G401 (cell line): Measurements from ENCODE around the gene ARID1B. TPM values are rescaled to one million over a fixed set of nuclear protein-coding genes. Genes with fewer than 3 reads are reported as not detected.
A peak's percentile ranks its signal among the peaks of the same experiment; 100 is the strongest.
"Not testable (repeated sequence)": the region's sequence is repeated elsewhere in the genome, so short reads cannot be mapped to it uniquely, and the experiment has no call there.

Source experiments
- DNase-seq: peaks from one replicate; pipeline ENCODE4 v3.0.0-alpha.2; 2015; ENCODE audit warnings: low spot score
- in situ Hi-C: cut with HindIII; loops from 2 replicates; pipeline ENCODE4 v1.10.0; 2016; ENCODE audit warnings: low sequenced_read_pairs, mixed read lengths
- total RNA-seq: library from RNA; depleted of rRNA; stranded (reverse); fragments of >200 nt; shearing (Covaris generic); gene quantifications from 2 replicates; pipeline ENCODE4 v1.2.3, GENCODE V29; 2014

Gene ARID1B
- total RNA-seq, 1 experiment from 2014 or later = 24.3 TPM

DNA sequence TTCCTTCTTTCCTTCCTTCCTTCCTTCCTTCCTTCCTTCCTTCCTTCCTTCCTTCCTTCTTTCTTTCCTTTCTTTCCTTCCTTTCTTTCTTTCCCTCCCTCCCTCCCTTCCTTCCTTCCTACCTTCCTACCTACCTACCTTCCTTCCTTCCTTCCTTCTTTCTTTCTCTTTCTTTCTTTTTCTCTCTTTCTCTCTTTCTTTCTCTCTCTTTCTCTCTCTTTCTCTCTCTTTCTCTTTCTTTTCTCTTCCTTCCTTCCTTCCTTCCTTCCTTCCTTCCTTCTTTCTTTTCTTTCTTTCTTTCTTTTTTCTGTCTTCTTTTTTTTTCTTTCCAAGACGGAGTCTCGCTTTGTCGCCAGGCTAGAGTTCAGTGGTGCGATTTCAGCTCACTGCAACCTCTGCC lies 262.5 kb downstream of the ARID1B start:
- DNase-seq, in situ Hi-C loops: not testable (repeated sequence)

DNA sequence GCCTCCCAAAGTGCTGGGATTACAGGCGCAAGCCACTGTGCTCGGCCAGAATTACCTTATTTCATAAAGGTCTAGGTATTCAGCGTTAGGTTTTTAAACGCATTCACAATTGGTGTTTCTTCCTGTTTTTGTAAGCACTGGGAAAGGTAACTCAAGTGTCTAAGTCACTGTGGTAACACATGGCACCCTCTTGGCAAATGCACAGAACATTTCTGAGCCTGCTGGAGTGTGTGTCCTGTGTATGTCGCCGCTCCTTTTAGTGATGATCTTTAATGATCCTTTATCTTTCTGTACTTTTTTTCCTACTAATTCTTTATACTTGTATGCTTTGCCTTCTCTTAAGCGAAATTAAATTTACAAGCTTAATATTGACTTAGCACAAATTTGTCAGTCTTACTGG lies 263.0 kb downstream of the ARID1B start:
- DNase-seq = peak; percentile 68
- in situ Hi-C loops = no loop called here

DNA sequence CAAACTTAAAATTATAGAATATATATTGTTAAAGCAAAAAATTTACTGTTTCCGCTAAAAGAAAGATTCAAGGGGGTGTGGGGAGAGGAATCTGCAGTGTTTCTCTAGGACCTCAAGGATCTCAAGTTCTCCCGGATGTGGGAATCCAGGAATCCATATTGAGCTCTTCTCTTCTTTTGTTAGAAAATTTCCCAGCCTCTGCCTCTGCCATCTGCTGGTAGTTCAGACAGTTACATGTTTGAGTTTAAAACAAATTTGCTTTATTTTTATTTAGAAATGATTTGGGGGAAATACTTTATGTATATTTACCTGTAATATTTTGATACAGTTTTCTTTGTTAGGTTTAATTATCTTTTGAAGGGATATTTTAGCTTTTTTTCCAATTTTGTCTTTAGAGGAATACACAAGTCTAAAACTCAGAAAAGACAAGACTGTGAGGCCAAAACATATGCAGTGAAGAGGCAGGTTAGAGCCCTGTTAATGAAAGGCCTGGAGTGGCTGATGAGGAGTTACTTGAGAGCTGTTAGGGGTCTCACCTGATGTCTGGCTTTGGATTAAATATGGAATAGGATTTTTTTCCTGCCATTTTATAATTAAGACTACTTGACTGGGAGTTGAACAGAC lies 268.8 kb downstream of the ARID1B start:
- DNase-seq = no peak
- in situ Hi-C loops = no loop called here

DNA sequence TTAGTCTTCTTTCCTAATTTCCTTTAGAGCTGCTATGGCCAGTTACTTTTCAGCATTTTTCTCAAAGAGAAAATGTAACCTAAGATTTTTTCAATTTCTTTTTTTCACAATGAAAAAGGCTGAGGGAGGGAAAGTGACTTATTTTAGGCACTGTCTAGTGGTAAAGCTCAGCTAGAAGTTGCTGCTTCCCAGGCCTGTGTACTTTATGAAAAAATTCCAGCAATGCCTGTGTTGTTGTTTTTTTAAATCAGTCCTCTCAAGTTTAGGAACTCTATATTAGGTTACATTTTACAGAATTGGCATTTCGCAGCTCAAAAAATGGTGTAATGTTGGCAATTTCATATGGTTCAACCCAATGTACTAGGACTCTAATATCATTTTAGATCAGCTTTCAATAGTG lies 269.6 kb downstream of the ARID1B start:
- no peak for DNase-seq
- in situ Hi-C loops = no loop called here

DNA sequence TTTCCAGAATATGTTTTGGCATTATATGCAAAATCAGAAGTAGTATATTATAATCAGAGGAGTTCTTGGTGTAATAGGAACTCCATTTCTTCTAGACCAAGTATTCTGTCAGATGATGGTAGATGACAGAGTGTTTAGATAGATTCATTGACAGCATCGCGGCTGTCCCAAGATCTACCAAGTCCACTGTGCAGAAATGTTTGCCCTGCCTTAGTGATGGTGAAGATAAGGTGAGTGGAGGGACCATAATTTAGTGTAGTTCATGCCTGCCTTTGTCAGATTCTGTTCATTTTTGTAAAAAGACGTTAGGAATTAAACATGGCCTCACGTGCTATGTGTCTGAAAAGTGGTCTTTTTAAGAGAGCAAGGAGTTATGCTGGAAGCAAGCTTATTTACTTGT lies 270.1 kb downstream of the ARID1B start:
- in situ Hi-C loops = no loop called here
- DNase-seq = no peak

DNA sequence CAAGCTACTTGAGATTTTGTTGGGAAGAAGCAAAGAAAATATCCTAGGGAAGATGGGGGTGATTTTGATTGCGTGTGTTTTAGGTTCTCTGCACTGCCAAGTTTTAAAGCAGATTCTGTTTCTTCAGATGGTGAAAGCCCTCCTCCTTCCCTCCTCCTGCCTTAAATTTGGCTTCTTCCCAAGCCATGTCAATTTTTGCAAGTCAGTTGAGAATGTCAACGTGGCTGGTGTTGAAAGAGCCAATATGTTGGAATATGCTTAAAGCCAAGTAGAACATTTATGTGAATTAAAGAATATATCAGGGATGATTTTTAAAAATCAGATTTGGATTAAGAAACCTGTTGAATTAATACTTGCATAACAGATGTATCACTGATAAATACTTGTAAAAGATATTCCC lies 270.8 kb downstream of the ARID1B start:
- in situ Hi-C loops = no loop called here
- DNase-seq = no peak

DNA sequence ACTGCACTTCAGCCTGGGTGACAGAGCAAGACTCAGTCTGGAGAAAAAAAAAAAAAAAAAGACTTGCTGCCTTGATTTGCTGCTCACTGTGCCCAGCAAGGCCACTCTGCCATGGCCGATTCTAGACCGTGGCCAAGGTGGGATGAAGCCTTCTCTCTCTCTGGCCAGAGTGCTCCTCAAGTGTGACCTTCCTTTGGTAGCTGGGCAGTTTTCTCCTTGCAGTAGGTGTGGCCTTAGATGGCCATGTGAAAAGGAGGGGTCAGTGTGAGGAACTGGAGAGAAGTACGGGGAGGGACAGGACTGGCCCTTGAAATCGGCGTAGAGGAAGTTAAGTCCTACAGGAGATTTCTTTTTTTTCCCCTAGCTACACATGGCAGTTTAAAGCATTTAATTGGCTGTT lies 272.0 kb downstream of the ARID1B start:
- in situ Hi-C loops = no loop called here

DNA sequence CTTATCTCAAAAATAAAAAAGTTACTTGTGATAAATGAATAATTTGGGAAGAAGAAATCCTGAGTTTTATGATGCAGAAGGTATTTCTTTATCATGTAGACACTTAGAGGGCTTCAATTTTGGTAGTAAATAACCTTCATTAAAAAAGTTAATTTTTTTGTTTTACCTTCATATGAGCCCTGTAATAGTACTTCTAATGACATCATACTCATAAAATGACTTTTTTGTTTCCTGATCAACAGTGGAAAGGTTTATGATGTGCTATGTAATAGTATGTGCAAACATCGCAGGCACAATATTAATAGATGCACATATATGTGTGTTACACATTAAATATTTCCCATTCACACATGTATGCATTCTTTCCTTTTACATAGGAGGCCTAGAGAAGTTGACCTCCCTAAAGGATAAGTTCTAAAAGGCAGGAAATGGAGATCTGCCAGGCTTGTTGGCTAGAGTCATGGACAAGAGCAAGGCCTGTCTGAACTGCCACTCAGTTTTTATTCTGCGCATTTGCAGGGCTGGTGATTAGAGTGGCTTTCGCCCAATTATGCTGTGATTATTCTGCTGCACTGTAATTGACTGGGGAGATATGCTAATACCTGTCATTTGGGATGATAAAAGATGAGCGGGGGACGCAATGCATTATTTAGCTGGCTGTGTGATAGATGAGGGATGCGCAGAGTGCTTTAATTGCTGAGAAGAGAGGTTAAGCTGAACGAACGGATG lies 273.5 kb downstream of the ARID1B start:
- peak; percentile 83 for DNase-seq
- in situ Hi-C loops = no loop called here

More for the DNA sequence above, 272.0 kb downstream of the ARID1B start:
- no peak for DNase-seq

DNA sequence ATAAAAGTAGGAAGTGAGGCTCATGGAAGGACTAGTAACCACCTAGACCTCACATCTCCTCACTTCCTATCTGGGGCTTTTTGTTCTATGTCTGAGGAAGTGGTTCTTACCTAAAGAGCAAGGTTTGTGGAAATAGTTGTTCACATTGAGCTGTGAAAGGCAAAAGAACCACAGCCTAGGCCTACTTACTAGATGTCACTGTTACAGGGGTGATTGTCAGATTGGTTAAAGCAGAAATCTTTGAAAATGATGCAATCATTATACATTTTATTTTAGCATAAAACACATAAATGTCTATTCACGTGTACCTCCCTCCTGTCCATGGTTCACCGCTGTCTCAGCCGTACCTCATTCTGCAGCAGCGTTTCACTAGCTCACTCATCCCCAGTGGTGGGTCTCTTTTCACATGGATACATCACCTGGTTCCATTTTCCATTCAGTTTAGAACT lies 277.4 kb downstream of the ARID1B start:
- in situ Hi-C loops = no loop called here

DNA sequence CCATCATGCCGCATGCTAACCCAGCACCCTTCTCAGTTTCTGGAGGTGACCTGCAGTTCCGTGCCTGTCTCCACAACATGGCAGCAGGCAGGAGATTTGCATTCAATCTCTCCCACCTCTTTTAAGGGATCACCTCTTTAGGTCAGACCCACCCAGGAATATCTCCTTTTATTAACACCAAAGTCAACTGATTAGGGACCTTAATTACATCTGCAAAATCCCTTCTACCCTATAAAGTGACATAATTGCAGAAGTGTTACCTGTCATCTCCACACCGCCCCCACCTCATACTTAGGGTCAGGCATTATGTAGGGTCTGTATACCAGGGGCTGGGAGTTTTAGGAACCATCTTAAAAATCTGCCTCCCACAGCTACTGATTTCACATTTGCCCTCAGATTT lies 278.7 kb downstream of the ARID1B start:
- in situ Hi-C loops = no loop called here
- no peak for DNase-seq

More for the DNA sequence above, 277.4 kb downstream of the ARID1B start:
- DNase-seq = no peak

DNA sequence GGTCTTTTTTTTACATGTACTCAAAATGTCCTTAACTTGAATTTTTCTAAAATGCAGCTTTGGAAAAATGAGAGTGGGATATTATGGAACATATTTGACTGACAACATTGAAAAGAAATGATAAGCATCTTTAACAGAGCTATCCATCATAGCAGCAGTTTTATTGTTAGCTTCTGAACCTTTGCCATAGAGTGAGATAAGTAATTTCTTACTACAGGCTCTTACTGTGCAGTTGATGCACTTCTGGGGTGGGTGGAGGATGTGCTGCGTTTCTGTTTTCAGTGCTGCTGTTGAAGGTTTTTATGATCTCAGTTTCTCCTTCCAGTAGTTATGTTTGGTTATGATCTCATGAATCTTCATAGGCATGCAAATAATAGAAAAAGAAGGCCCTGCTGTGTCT lies 279.1 kb downstream of the ARID1B start:
- in situ Hi-C loops = no loop called here
- DNase-seq = no peak

DNA sequence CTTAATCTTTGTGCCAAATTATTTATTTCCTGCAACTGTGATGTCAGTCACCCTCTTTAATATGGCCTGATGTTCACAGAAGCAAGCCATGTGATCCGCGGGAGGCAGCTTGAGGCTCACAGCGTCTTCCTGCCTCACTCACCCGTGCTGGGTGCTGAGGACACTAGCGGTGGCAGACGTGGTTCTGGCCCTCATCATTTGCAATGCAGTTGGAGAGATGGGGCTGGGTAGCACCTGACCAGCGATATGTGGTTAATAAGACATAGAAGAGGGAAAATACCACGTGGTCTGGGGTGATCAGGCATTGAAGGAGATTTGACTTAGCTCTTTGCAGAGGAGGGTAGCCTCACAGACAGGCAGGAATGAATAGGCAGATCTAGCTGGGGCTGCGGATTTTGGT lies 281.4 kb downstream of the ARID1B start:
- in situ Hi-C loops = no loop called here
- no peak for DNase-seq

DNA sequence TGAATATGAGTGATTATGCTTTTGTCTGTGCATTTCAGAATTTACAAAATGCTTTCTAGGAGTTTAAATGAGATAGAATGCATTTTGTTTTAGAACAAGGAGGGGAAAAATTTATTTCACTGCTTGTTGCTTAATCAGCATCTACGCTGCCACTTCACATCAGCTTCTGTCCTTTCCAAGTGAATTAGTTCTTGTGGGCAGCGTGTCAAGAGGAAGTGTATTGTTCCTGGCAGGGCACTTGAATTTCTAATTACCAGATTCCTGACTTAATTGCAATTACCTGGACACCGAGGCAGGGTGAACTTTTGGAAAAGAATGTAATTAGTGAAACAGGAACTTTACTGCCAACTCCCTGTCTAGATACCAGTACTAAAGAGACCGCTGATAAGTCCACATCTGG lies 282.6 kb downstream of the ARID1B start:
- in situ Hi-C loops = no loop called here
- DNase-seq = peak; percentile 88

DNA sequence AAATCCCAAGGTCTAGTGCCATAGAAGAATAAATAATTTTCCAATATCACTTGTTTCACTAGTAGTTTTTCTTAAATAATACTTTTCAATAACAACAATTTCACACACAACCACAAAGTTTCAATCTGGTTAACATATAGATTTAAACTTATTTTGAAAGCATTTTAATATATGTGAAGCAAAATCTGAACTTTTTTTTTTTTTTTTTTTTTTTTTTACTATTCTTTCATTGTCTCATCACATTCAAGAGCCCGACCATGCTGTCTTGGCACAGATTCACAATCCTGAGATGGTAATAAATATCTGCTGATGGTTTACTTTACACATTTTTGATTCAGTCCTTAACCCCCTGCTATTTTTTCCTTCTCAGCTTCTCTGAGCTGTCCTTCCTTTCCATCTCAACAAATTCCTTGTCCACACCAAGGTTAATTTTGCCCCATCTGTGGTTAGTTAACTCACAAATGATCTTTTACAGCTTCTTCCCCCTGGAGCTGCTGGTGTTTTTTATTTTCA lies 283.3 kb downstream of the ARID1B start:
- no peak for DNase-seq
- in situ Hi-C loops = no loop called here

DNA sequence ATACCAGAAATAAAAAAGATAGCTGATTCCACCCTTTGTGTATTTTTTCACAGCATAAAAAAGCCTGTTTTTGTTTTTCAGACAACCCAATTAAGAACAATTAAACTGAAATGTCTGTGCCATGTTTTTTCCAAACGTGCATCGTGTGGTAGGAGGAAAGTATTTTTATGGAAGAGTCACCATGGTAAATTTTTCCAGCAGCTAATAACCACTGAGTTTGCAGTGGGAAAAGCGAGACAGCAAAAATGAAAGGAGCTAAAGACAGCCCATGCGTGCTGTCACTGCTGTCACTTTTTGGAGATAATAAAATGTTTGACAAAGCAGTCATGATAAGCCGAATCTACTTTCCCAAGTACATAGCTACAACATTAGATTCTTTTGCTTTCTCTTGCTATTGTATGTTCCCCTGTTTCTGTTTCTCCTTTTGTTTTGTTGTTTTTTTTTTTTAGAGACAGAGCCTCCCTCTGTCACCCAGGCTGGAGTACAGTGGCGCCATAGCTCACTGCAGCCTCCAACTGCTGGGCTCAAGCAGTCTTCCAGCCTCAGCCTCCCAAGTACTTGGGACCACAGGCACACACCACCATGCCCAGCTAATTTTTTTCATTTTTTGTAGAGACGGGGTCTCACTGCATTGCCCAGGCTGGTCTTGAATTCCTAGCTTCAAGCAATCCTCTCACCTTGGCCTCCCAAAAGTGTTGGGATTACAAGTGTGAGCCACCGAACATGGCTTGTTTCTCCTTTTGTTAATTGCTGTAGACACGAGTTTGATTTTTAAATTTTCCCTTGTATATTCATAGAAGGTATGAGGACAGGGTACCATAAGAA lies 284.8 kb downstream of the ARID1B start:
- in situ Hi-C loops = no loop called here
- no peak for DNase-seq

DNA sequence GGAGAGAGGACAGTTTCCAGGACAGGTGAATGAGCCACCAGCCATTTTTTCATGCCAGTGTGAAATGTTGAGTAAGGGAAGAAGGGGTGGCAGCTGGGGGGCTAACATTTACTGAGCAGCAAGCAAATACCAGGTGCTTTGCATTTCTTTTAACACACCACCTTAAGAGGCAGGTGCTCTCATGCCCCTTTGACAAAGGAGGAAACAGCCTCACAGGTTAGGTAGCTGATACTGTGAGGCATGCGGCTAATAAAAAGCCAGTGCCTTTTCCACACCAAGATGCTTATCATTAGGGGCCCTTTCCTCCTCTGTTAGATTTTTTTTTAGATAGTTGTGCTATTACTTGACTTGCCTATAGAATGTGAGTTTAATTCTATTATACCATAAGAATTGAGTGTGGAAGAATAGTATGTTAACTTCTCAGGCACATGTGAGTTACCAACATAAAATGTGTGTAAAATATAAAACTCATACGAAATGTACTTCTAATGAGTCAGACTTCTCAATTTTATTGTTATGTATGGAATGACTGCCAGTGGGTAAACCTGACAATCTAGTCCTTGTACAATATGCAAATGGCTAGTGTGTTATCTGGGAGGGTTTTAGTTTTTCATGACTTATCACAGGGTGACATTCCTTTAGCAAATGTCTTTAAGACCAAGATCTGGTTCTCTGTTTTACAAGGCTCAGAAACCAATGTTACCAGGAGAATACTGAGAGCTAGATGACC lies 286.2 kb downstream of the ARID1B start:
- in situ Hi-C loops = no loop called here
- no peak for DNase-seq

DNA sequence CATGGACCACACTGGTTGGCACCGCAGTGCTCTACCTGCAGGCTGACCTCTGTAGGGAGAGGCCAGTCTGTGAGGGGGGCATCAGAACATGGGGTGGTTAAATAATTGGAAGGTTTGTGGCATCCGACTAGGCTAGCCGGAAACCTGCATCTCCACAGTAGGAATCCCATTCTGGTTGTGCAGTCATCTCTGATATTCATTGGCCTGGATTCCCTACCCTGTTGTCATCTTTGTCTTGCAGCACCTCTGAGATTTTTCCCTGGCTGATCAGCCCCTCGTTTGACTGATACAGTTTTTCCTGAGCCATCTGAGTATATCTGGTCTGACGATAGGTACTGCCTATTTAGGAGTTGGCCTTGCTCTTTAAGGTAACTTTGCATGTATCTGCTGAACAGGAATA lies 286.7 kb downstream of the ARID1B start:
- in situ Hi-C loops = no loop called here

DNA sequence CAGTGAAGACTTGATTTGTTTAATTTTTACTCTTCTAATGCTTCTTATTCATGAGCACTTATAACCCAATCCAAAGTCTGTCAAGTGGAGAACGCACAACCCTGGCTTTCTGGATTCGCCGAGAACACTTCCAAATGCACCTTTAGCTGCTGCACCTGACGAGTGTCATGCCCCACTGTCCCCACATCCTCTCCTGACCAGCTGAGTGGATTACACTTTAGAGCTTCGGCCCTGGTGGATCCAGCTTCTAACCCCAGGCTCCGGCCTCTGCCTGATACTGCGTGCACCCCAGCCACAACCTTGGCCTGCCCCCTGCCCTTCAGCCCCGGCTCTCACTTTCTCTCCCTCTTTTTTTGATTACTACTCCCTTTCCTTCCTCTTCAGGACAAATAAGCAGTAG lies 287.3 kb downstream of the ARID1B start:
- DNase-seq = no peak
- in situ Hi-C loops = no loop called here

More for the DNA sequence above, 286.7 kb downstream of the ARID1B start:
- peak; percentile 53 for DNase-seq

DNA sequence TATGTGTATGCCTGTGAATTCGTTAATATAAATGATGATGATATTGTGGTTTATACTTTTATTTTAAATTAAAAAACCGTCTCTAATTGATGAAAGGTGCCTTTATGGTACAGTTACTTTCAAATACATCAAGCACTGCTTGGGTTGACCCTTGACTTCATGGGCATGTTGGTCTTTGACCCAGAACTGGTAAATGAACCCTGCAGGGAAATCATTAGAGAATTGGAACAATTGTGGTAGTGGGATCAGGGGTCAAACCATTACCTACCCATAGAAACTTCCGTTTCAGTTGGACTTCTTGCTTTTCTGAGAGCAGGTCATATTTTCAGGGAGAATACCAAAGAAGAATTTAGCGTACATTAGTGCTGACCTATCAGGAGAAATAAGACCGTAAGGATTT lies 288.2 kb downstream of the ARID1B start:
- no peak for DNase-seq
- in situ Hi-C loops = no loop called here
